Stimulated activated CD8-positive, alpha-beta memory T cell treated with anti-CD3 and anti-CD28 coated beads, Interleukin-15, amount 100 ng/mL, for 4 hours (primary cell): ENCODE data around the gene AP2A2.
"Not testable (repeated sequence)": the region's sequence is repeated elsewhere in the genome, so short reads cannot be mapped to it uniquely, and the experiment has no call there.

Experiments used
- DNase-seq, 2 donors: peaks; one replicate each; pipeline ENCODE4 v3.0.0-alpha.2; 2020; ENCODE audit warnings: low read depth in 2 of 2

The AP2A2 gene

DNA sequence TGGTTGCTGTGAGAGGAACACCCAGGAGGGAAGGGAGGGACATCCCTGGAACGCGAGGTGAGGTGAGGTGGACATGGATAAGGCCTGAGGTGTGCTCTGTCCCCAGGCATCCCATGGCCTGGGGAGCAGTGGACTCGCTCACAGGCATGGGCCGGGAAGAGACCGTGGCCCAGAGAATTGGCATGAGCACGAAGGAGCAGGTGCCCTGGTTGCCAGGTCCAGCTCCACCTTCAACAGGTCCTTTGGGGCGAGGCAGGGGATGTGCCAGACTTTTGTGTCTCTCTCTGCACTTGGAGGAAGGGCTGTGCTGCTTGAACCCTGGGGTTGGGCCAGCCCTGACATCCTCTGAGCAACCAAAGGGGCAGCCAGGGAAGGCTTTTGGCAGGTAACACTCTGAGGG lies 89.4 kb downstream of the AP2A2 start:
- DNase-seq = no peak

GRCh38 chr11:1015826-1016545 lies 90.3 kb downstream of the AP2A2 start:
- no peak for DNase-seq

- not testable (repeated sequence) for DNase-seq
Observed at GRCh38 chr11:1016610-1017126, 91.0 kb downstream of the AP2A2 start.

GRCh38 chr11:1017269-1018005 lies 91.8 kb downstream of the AP2A2 start:
- DNase-seq = no peak

- DNase-seq = no peak
Observed at GRCh38 chr11:1018091-1018490, 92.4 kb downstream of the AP2A2 start.

- DNase-seq = no peak
Observed at GRCh38 chr11:1019321-1019910, 93.7 kb downstream of the AP2A2 start.

- no peak for DNase-seq
Observed at GRCh38 chr11:1020211-1020905, 94.7 kb downstream of the AP2A2 start.

DNA sequence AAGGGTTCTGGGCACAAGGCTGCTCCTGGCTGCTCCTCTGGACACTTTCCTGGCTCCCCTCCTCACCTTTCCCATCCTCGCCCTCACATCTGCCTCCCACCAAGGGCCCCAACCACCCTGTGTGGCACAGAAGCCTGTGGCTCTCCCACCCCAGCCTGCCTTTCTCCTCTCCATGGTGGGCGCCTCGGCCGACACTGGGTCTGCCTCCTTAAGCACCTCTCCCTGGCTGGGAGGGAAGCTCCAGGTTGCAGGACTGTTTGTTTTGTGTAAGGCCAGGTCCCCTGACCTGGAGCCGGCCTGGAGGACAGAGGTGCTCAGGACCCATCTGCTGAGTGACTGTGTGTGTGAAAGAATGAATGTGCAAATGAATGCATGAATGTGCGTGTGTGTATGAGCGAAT lies 96.7 kb downstream of the AP2A2 start:
- no peak for DNase-seq

- no peak for DNase-seq
Observed at GRCh38 chr11:1022908-1023810, 97.5 kb downstream of the AP2A2 start.

DNA sequence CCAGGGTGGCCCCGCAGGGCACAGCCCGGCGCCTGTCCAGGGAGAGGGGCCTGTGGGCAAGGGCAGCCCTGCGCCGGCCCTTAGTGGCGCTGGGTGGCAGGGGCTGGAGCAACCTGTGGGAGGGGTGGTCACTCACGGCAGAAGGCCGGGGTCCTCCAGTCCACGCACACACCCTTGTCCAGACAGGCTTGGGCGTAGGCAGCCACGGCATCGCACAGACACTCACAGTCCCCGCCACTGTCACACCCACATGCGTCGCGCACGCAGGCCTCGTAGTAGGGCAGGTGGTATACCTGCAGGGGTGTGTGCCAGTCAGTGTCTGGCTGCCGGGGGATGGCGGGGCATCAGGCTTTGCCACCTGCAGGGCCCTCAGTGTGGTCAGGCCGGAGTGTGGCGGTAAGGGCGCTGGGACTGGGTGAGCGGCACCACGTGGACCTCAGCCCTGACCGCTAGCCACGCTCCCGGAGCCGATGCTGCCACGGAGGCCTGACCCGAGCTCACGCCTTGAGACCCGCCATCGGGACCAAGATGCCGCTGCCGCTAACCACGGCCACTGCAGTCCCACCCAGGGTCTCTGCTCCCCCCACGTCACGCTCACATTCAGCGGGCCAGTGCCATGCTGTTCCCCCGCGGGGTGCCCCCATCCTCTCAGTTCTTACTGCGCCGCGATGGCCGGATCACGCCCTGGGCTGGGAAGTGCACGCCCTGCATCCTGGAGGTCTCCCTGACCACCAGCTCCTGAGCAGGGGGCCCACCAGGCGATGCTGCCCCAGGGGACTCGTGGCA lies 98.3 kb downstream of the AP2A2 start:
- DNase-seq = no peak

DNA sequence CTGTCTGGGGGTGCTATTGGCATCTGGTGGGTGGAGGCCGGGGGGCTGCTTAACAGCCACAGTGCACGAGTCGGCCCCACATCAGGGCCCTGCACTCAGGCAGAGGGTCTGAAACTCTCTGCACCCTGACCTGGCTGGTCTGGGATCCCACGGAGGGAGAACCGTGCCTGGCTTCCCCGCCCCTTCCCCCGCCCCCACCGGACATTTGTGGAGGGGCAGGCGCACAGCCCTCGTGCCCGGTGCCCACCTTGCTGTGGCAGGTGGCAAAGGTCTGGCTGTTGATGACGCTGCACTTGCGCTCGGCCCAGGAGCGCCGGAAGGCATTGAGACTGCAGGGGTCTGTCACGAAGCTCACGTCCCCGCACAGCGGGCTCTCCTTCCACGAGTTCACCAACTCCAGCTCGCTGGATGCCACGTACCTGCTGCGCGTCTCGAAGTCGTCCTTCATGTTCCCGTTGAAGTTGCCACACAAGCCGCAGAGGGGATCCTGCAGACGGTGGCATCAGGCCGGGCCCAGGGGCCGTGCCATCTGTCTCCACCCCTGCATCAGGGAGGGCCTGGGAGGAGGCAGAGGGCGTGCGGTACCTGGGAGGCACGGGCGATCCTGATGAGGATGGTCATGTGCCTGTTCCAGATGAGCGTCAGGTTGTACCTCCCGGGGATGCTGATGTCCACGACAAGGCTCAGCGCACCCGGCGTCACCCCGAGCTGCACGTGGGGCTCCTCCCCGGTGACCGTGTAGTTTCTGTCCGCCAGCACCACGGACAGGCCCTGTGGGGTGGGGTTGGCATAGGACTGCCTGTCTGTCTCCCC lies 99.1 kb downstream of the AP2A2 start:
- DNase-seq = no peak

- DNase-seq = no peak
Observed at GRCh38 chr11:1025410-1026162, 99.9 kb downstream of the AP2A2 start.

GRCh38 chr11:1026163-1026450 lies 100.4 kb downstream of the AP2A2 start:
- no peak for DNase-seq

GRCh38 chr11:1026641-1027482 lies 101.2 kb downstream of the AP2A2 start:
- DNase-seq = no peak

DNA sequence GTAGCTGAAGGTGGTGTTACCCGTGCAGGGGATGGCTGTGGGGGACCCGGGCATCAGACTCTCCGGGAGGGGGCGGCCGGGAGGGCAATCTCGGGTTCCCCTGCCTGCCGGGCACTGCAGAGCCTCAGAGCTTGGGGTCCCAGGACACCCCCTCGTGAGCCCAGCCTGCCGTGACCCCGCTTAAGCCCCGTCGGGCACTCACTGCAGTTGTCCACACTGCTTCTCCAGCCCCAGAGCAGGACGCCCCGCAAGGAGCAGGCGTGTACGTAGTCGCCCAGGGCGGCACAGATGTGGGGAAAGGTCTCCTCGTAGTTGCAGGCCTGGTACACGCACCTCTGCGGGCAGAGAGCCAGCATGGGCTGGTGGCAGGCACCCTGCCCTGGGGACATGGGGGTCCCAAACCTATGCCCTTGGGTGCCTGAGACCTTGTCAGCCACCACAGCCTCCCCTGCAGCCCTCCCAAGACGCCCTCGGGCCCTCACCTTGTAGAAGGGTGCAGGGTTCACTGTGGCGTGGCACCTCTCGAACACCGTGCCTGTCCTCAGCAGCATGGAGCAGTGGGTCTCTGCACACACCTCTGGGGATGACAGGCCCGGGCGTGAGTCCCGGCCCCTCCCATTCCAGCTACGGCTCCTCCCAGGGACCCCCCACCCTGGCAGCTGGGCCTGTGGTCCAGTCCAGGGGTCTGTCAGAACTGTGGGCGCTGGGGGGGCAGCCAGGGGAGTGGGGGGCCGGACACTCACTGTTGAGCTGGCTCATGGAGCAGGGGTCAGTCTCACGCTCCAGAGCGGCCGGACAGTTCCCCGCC lies 102.0 kb downstream of the AP2A2 start:
- no peak for DNase-seq

GRCh38 chr11:1028291-1028540 lies 102.5 kb downstream of the AP2A2 start:
- DNase-seq = no peak

GRCh38 chr11:1028616-1029015 lies 102.9 kb downstream of the AP2A2 start:
- no peak for DNase-seq
